Ovary (tissue), 9 donors: ENCODE results near the gene UNC5C. TPM values are rescaled to one million over a fixed set of nuclear protein-coding genes. Genes with fewer than 3 reads are reported as not detected.

Experiments
- DNase-seq, 5 donors: peaks; one replicate each; pipeline ENCODE4 v3.0.0-alpha.2; 2019 to 2020
- H3K27ac ChIP-seq, 2 donors: fragments of 200-600 bp; one replicate each; pipeline versions ENCODE4 v1.5.1 to v1.8.0; 2019 to 2022
- H3K27me3 ChIP-seq: fragments of 200-600 bp; one replicate; pipeline ENCODE4 v1.8.0; 2022
- H3K36me3 ChIP-seq: fragments of 200-600 bp; sonication (generic); one replicate; pipeline ENCODE4 v1.5.1; 2019
- H3K4me1 ChIP-seq: one replicate; pipeline ENCODE4 v1.8.1; 2013; ENCODE audit warnings: mild to moderate bottlenecking, moderate library complexity; ENCODE audit not compliant: insufficient read depth
- H3K4me3 ChIP-seq: fragments of 200-600 bp; sonication (generic); one replicate; pipeline ENCODE4 v1.5.1; 2017
- H3K9me3 ChIP-seq, 2 donors: fragments of 200-600 bp in 1 of 2; sonication (generic) in 1 of 2; one replicate each; pipeline versions ENCODE4 v1.5.1 to v1.8.1; 2013 to 2019; ENCODE audit warnings: mild to moderate bottlenecking in 1 of 2, moderate library complexity in 1 of 2
- EP300 ChIP-seq: sonication (generic); formaldehyde crosslinking; IDR thresholded peaks from one replicate; pipeline ENCODE4 v1.6.1; 2017; ENCODE audit warnings: antibody characterized with exemption
- POLR2A ChIP-seq: fragments of 450-650 bp; IDR thresholded peaks from one replicate; pipeline ENCODE4 v1.6.1; 2017; ENCODE audit warnings: antibody characterized with exemption, mild to moderate bottlenecking, moderate library complexity
- WGBS, 3 donors: extraction: QIAGEN DNeasy Blood & Tissue Kit in 1 of 3; methylation state at CpG; one replicate each; pipeline versions ENCODE4 v1.1.5 to v1.1.7; 2013 to 2017; 5-methylcytosine and 5-hydroxymethylcytosine counted together
- intact Hi-C, 4 donors: fragments of 100-400 bp; cut with DNase I; formaldehyde crosslinking; loops; one replicate each; pipeline versions ENCODE4 v1.11.0 to v1.15.1; 2022 to 2023
- polyA plus RNA-seq, 2 donors: library from polyadenylated mRNA; stranded (reverse); fragments of 200-250 nt in 1 of 2; fragments of 350-450 nt in 1 of 2; fragmentation: Illumina TruSeq in 1 of 2; extraction: RNeasy Lipid Tissue Mini Kit (QIAGEN cat#74804) in 1 of 2; gene quantifications; one replicate each; pipeline ENCODE4 v1.2.3, GENCODE V29; 2013 to 2014
- total RNA-seq, 7 donors: library from RNA; depleted of rRNA in 2 of 7; stranded (reverse); fragments of >200 nt in 2 of 7; fragmentation: NEBNext Ultra II Directional in 3 of 7; extraction: Animal tissue kit (Norgen Biotek cat#: 25700) in 3 of 7; gene quantifications; one replicate each; pipeline versions ENCODE4 v1.1.0 to v1.2.4, GENCODE V29; 2016 to 2023
- TF ChIP-seq, protein P1 (sequence below), 3 donors: fragments of 450-650 bp in 2 of 3; fragments of 200-600 bp in 1 of 3; IDR thresholded peaks; one replicate each; pipeline versions ENCODE4 v1.5.1 to v1.8.0; 2016 to 2022; ENCODE audit warnings: antibody characterized with exemption in 3 of 3, mild to moderate bottlenecking in 1 of 3
- donor health status: DM: no; HTN: no; CAD: no; lungs with moderate emphysema.
- donor health status: DM: no; HTN: no; CAD: no.
- donor health status: Bipolar disorder and iron deficiency.
- donor health status: DM: yes; HTN: yes; CAD: no.
- donor health status: DM: no; HTN: no; CAD: no.
- donor health status: DM: yes; HTN: yes; CAD: no.

The UNC5C gene
- total and polyA plus RNA-seq, 9 donors, result 1.8 to 9.4 (median 3.9) TPM

DNA sequence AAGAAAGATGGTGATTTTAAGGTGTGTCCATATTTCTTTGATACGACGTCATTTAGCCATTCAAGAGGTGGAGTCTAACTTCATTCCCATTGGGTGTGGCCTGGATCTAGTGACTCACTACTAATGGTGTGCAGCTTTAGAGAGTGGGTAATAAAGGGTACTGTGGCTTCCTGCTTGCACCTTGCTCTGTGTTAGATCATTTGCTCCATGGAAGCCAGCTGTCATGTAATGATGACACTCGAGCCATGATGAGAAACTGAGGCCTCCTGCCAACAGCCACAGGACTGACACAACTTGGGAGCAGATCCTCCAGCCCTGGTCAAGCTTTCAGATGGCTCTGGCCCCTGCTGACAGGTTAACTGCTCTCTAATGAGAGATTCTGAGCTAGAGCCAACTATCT is 82.0 kb downstream of the UNC5C start:
- Histone ChIP-seq H3K4me1 (no peaks in the 10 kb centered on the region), H3K36me3 (no peaks in the 10 kb centered on the region), H3K27ac (no peak overlapping the region), H3K4me3 (no peak overlapping the region), H3K9me3 (no peaks in the 10 kb centered on the region), H3K27me3 (no peaks in the 10 kb centered on the region)
- intact Hi-C loops, result no loop called here
- WGBS, 3 donors, result 91 to 94% (median 92%) methylated on average over 3 of the region's 3 CpGs
- TF ChIP-seq EP300, result no peak
- TF ChIP-seq, protein P1, sequence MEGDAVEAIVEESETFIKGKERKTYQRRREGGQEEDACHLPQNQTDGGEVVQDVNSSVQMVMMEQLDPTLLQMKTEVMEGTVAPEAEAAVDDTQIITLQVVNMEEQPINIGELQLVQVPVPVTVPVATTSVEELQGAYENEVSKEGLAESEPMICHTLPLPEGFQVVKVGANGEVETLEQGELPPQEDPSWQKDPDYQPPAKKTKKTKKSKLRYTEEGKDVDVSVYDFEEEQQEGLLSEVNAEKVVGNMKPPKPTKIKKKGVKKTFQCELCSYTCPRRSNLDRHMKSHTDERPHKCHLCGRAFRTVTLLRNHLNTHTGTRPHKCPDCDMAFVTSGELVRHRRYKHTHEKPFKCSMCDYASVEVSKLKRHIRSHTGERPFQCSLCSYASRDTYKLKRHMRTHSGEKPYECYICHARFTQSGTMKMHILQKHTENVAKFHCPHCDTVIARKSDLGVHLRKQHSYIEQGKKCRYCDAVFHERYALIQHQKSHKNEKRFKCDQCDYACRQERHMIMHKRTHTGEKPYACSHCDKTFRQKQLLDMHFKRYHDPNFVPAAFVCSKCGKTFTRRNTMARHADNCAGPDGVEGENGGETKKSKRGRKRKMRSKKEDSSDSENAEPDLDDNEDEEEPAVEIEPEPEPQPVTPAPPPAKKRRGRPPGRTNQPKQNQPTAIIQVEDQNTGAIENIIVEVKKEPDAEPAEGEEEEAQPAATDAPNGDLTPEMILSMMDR (IDR thresholded peaks at IDR 0.05), result no peak
- TF ChIP-seq POLR2A, result no peak
- DNase-seq, result no peak

DNA sequence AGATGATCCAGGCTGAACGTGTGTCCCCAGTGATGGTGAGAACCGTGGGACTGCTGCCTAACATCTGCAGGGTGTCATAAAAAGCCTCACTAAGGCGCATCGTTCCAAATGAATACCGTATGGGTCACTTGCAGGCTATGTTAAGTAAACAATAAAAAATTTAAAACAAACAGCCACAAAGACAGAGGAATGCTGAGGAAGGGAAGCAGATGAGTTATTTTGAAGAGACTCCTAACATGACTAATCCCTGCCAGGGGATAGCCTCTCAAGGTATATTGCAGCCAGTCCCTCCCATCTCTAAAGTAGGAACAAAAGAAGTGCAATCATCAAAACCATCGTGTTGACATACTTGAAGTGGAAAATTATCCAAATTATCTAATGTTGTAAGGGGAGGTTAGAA is 83.8 kb downstream of the UNC5C start:
- Histone ChIP-seq H3K4me1 (no peaks in the 10 kb centered on the region), H3K4me3 (no peak overlapping the region), H3K27me3 (no peaks in the 10 kb centered on the region), H3K27ac (no peak overlapping the region), H3K36me3 (no peaks in the 10 kb centered on the region), H3K9me3 (no peaks in the 10 kb centered on the region)
- TF ChIP-seq EP300, result no peak
- TF ChIP-seq, protein P1 (IDR thresholded peaks at IDR 0.05), result no peak
- TF ChIP-seq POLR2A, result no peak
- intact Hi-C loops, result no loop called here
- no peak for DNase-seq
- WGBS, 3 donors, result 13 to 28% (median 16%) methylated on average over 6 of the region's 6 CpGs

DNA sequence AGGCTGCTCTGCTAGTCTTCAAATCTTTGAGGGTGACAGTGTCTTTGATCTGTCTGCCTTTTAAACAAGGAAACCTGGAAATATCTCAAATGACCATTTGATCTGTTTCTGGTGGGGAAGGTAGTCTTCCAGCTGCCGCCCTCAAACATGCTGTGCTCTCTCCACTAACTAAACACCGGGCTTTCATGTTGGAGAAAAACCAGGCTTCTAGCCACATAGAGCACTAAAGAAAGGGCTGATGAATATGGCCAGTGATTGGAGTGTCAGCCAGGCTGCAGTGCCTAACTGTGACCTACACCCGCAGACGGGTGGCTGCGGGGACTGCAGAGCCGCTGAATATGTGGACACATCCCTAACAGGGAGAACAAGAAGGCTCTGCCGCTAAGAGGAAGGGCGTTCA is 85.9 kb downstream of the UNC5C start:
- H3K36me3 ChIP-seq, result no peaks in the 10 kb centered on the region
- WGBS, 3 donors, result 84 to 92% (median 91%) methylated on average over 8 of the region's 8 CpGs
- no peak for DNase-seq
- TF ChIP-seq POLR2A (no peak), EP300 (no peak)
- TF ChIP-seq, protein P1 (IDR thresholded peaks at IDR 0.05), result no peak
- no peaks in the 10 kb centered on the region for H3K9me3 ChIP-seq
- intact Hi-C loops, result no loop called here
- no peak overlapping the region for H3K4me3 ChIP-seq
- no peak overlapping the region for H3K27ac ChIP-seq
- no peaks in the 10 kb centered on the region for H3K27me3 ChIP-seq
- H3K4me1 ChIP-seq, result no peaks in the 10 kb centered on the region

DNA sequence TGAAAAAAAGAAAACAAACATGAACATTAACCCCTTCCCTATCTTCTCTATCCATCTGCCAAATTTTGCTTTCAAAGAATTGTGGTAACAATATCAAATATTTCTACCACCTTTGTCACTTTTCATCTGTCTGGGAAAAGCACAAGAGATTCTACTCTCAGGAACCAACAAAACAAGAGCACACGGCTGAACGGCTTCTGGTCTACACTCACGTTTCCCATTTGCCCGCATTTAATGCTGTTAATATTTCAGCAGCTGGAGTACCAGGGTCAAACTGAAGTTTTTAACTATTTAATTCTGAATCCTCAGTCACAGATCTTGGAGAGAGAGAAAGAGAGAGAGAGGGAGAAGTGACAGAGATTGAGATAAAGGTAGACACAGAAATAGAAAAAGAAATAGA is 91.4 kb downstream of the UNC5C start:
- no peaks in the 10 kb centered on the region for H3K27me3 ChIP-seq
- DNase-seq, result no peak
- no peak overlapping the region for H3K27ac ChIP-seq
- WGBS, 3 donors, result 58 to 75% (median 73%) methylated on average over 4 of the region's 4 CpGs
- TF ChIP-seq, protein P1 (IDR thresholded peaks at IDR 0.05), result no peak
- TF ChIP-seq EP300 (no peak), POLR2A (no peak)
- no peaks in the 10 kb centered on the region for H3K36me3 ChIP-seq
- H3K4me1 ChIP-seq, result no peaks in the 10 kb centered on the region
- intact Hi-C loops, result no loop called here
- H3K4me3 ChIP-seq, result no peak overlapping the region
- no peaks in the 10 kb centered on the region for H3K9me3 ChIP-seq

DNA sequence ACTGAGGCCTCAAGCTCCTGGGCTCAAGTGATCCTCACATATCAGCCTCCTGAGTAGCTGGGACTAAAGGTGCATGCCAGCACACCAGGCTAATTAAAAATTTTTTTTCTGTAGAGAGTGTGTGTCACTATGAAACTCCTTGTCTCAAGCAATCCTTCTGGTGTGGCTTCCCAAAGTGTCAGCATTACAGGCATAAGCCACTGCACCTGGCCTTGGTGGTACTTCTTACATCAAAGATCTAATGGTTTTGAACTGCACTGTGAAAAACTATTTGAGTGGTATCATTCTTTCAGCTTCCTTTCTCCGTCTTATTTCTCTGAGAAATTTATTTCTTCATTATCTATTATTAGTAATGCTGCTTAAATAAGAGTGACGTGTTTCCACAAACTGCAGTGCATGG is 98.5 kb downstream of the UNC5C start:
- no peak for DNase-seq
- Histone ChIP-seq H3K27ac (no peak overlapping the region), H3K27me3 (no peaks in the 10 kb centered on the region), H3K9me3 (no peaks in the 10 kb centered on the region), H3K36me3 (no peaks in the 10 kb centered on the region), H3K4me3 (no peak overlapping the region), H3K4me1 (no peaks in the 10 kb centered on the region)
- intact Hi-C loops, result no loop called here
- WGBS, 3 donors, result 74 to 95% (median 90%) methylated on average over 2 of the region's 2 CpGs
- TF ChIP-seq POLR2A, result no peak
- TF ChIP-seq, protein P1 (IDR thresholded peaks at IDR 0.05), result no peak
- no peak for TF ChIP-seq EP300
